Lung (tissue), 12 donors: ENCODE measurements around the gene SMIM41. TPM values are rescaled to one million over a fixed set of nuclear protein-coding genes. Genes with fewer than 3 reads are reported as not detected.

Experiments used
- ATAC-seq: fragments of 200-7000 bp; cut with Tn5 transposase; one replicate; pipeline ENCODE4 v1.9.1; 2020; ENCODE audit warnings: moderate number of reproducible peaks; ENCODE audit not compliant: insufficient read depth, low FRiP score
- DNase-seq, 3 donors: peaks; one replicate each; pipeline ENCODE4 v3.0.0-alpha.2; 2013 to 2017
- H3K27ac ChIP-seq, 2 donors: one replicate each; pipeline ENCODE4 v1.5.1; 2013; ENCODE audit warnings: mild to moderate bottlenecking in 2 of 2, moderate library complexity in 2 of 2, control low read depth in 1 of 2, inconsistent platforms in 1 of 2, low read depth in 1 of 2, low read length in 1 of 2
- H3K27me3 ChIP-seq, 3 donors: one replicate each; pipeline ENCODE4 v1.5.1; 2013; ENCODE audit warnings: low read length in 2 of 3; ENCODE audit not compliant: control insufficient read depth in 3 of 3, insufficient read depth in 3 of 3
- H3K36me3 ChIP-seq, 4 donors: one replicate each; pipeline ENCODE4 v1.5.1; 2013; ENCODE audit warnings: low read length in 4 of 4, mild to moderate bottlenecking in 1 of 4, moderate library complexity in 1 of 4; ENCODE audit not compliant: control insufficient read depth in 4 of 4, insufficient read depth in 4 of 4
- H3K4me1 ChIP-seq, 5 donors: one replicate each; pipeline ENCODE4 v1.5.1; 2013; ENCODE audit warnings: low read length in 5 of 5, mild to moderate bottlenecking in 2 of 5, moderate library complexity in 1 of 5; ENCODE audit not compliant: control insufficient read depth in 5 of 5, insufficient read depth in 5 of 5
- H3K4me3 ChIP-seq: one replicate; pipeline ENCODE4 v1.5.1; 2013; ENCODE audit warnings: mild to moderate bottlenecking, control low read depth, moderate library complexity
- H3K9ac ChIP-seq, 2 donors: one replicate each; pipeline ENCODE4 v1.5.1; 2013; ENCODE audit warnings: low read length in 2 of 2, control low read depth in 1 of 2; ENCODE audit not compliant: insufficient read depth in 1 of 2
- H3K9me3 ChIP-seq, 4 donors: one replicate each; pipeline ENCODE4 v1.5.1; 2013; ENCODE audit warnings: low read length in 3 of 4, mild to moderate bottlenecking in 1 of 4, moderate library complexity in 1 of 4; ENCODE audit not compliant: control insufficient read depth in 4 of 4, insufficient read depth in 3 of 4
- CTCF ChIP-seq: IDR thresholded peaks from 2 replicates; pipeline ENCODE4 v1.5.1; 2012; ENCODE audit warnings: mild to moderate bottlenecking; ENCODE audit errors: control extremely low read depth, extremely low read depth
- WGBS, 2 donors: extraction: QIAGEN DNeasy Blood & Tissue Kit; methylation state at CpG; one replicate each; pipeline ENCODE4 v1.1.7; 2013; 5-methylcytosine and 5-hydroxymethylcytosine counted together
- polyA plus RNA-seq, 2 donors: library from polyadenylated mRNA; stranded (reverse); fragments of 200-250 nt; gene quantifications; one replicate each; pipeline ENCODE4 v1.2.1, GENCODE V29; 2013
- total RNA-seq, 2 donors: library from RNA; depleted of rRNA in 1 of 2; stranded (reverse); fragments of >200 nt in 1 of 2; gene quantifications; one replicate each; pipeline ENCODE4 v1.2.1, GENCODE V29; 2014 to 2021
- donor health status: control.
- donor health status: control.
- donor health status: Bipolar disorder and iron deficiency.
- donor health status: healthy.
- donor health status: DM: yes; HTN: yes; CAD: no.

Gene SMIM41
- total and polyA plus RNA-seq, 4 donors: 1.9 to 7.6 (median 4.3) TPM

- peaks cover 0 to 14% (median 5%) of the 10 kb centered on the region in 5 donors for H3K4me1 ChIP-seq
- WGBS, 2 donors: 80 to 83% methylated on average over 2 of the region's 2 CpGs
- no peak for ATAC-seq
Measured at GRCh38 chr12:52126050-52126604, 46.6 kb downstream of the SMIM41 start.

GRCh38 chr12:52126605-52127578, 47.4 kb downstream of the SMIM41 start:
- H3K4me3 ChIP-seq: no peak overlapping the region
- no peaks in the 10 kb centered on the region for H3K27me3 ChIP-seq
- no peaks in the 10 kb centered on the region for H3K9me3 ChIP-seq
- peaks cover 0 to 8% (median 0%) of the 10 kb centered on the region in 5 donors for H3K4me1 ChIP-seq
- no peak overlapping the region for H3K9ac ChIP-seq
- TF ChIP-seq CTCF: no peak
- no peaks in the 10 kb centered on the region for H3K36me3 ChIP-seq
- 35 to 41% methylated on average over 21 of the region's 21 CpGs for WGBS, 2 donors
- no peak for ATAC-seq
- H3K27ac ChIP-seq: peak overlapping the region; percentile 37 to 78
- peak in 2 of 3 donors; percentile 48 to 65 for DNase-seq

More at GRCh38 chr12:52126050-52126604, 46.6 kb downstream of the SMIM41 start:
- no peak for TF ChIP-seq CTCF
- H3K27ac ChIP-seq: peak overlapping the region; percentile 6 to 78
- no peak overlapping the region for H3K4me3 ChIP-seq
- H3K27me3 ChIP-seq: no peaks in the 10 kb centered on the region
- DNase-seq: no peak
- no peak overlapping the region for H3K9ac ChIP-seq
- H3K9me3 ChIP-seq: no peaks in the 10 kb centered on the region
- H3K36me3 ChIP-seq: no peaks in the 10 kb centered on the region

GRCh38 chr12:52127683-52128450, 48.4 kb downstream of the SMIM41 start:
- Histone ChIP-seq H3K4me1 (peaks cover 0 to 8% (median 0%) of the 10 kb centered on the region in 5 donors), H3K9me3 (no peaks in the 10 kb centered on the region), H3K27me3 (no peaks in the 10 kb centered on the region), H3K36me3 (no peaks in the 10 kb centered on the region), H3K27ac (peak overlapping the region; percentile 35 to 50), H3K9ac (no peak overlapping the region), H3K4me3 (no peak overlapping the region)
- no peak for DNase-seq
- ATAC-seq: no peak
- no peak for TF ChIP-seq CTCF
- 51 to 56% methylated on average over 10 of the region's 10 CpGs for WGBS, 2 donors
